ENCODE results near the gene NDUFS6.
"Not testable (repeated sequence)": the region's sequence is repeated elsewhere in the genome, so short reads cannot be mapped to it uniquely, and the experiment has no call there.

Gene NDUFS6

GRCh38 chr5:1835431-1835830 is 34.2 kb downstream of the NDUFS6 start:
- no peak for DNase-seq

GRCh38 chr5:1836176-1836890 is 35.1 kb downstream of the NDUFS6 start:
- no peak for DNase-seq

- no peak for DNase-seq
These were observed 36.0 kb downstream of the NDUFS6 start for GRCh38 chr5:1836891-1837880.

- DNase-seq, result no peak
These were observed 36.8 kb downstream of the NDUFS6 start for GRCh38 chr5:1838013-1838412.

- DNase-seq, result no peak
These were observed 38.9 kb downstream of the NDUFS6 start for GRCh38 chr5:1840071-1840547.

- no peak for DNase-seq
These were observed 39.7 kb downstream of the NDUFS6 start for GRCh38 chr5:1840741-1841521.

GRCh38 chr5:1842004-1842819 is 41.0 kb downstream of the NDUFS6 start:
- DNase-seq, result no peak

GRCh38 chr5:1843761-1844160 is 42.6 kb downstream of the NDUFS6 start:
- DNase-seq, result not testable (repeated sequence)

- DNase-seq, result no peak
These were observed 43.7 kb downstream of the NDUFS6 start for GRCh38 chr5:1844708-1845436.

- no peak for DNase-seq
These were observed 44.5 kb downstream of the NDUFS6 start for GRCh38 chr5:1845696-1846095.

- DNase-seq, result no peak
These were observed 45.4 kb downstream of the NDUFS6 start for GRCh38 chr5:1846583-1846982.

GRCh38 chr5:1847056-1847455 is 45.8 kb downstream of the NDUFS6 start:
- no peak for DNase-seq

GRCh38 chr5:1847611-1848010 is 46.4 kb downstream of the NDUFS6 start:
- DNase-seq, result no peak

- no peak for DNase-seq
These were observed 49.3 kb downstream of the NDUFS6 start for GRCh38 chr5:1850324-1851154.

- no peak for DNase-seq
These were observed 50.2 kb downstream of the NDUFS6 start for GRCh38 chr5:1851290-1851934.

GRCh38 chr5:1852324-1852947 is 51.2 kb downstream of the NDUFS6 start:
- DNase-seq, result no peak

- no peak for DNase-seq
These were observed 52.3 kb downstream of the NDUFS6 start for GRCh38 chr5:1853531-1853930.

- no peak for DNase-seq
These were observed 53.9 kb downstream of the NDUFS6 start for GRCh38 chr5:1855075-1855474.

- DNase-seq, result no peak
These were observed 54.4 kb downstream of the NDUFS6 start for GRCh38 chr5:1855596-1855995.
